Neural cell (in vitro differentiated cells): Measurements from ENCODE around the gene DLK1.

Source experiments
- CTCF ChIP-seq: fragments of 450-650 bp; IDR thresholded peaks from 2 replicates; pipeline ENCODE4 v1.5.1; 2014; ENCODE audit warnings: antibody characterized with exemption, mild to moderate bottlenecking, moderate library complexity; ENCODE audit not compliant: poor library complexity, severe bottlenecking
- EZH2 ChIP-seq: fragments of 200-600, 300-800 bp; shearing (Covaris generic), sonication (generic); IDR thresholded peaks from 2 replicates; pipeline ENCODE4 v1.6.1; 2014; ENCODE audit warnings: antibody characterized with exemption, low read length, borderline replicate concordance, mild to moderate bottlenecking; ENCODE audit not compliant: insufficient read depth, poor library complexity, severe bottlenecking

- TF ChIP-seq CTCF (no peak), EZH2 (no peak)
These were observed 37.9 kb upstream of the DLK1 start for GRCh38 chr14:100688598-100689461.
